ENCODE results near the gene POLR1A.
A peak's percentile ranks its signal among the peaks of the same experiment; 100 is the strongest.

Gene POLR1A

DNA sequence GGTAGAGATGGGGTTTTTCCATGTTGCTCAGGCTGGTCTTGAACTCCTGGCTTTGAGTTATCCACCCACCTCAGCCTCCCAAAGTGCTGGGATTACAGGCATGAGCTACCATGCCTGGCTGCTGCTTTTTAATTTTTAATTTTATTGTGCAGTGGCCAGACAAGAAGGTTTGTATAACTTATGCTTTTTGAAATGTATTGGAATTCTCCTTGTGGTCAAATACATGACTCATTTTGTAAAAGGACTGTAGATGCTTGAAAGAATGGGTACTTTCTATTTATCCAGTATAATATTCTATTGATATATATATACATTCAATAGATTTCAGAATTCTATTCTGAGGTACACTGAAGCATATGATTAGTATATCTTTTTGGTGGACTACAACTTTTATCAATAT is 134.3 kb downstream of the POLR1A start:
- H3K27me3 ChIP-seq (ENCODE audit: control insufficient read depth in 1 of 2, insufficient read depth in 1 of 2, low read length in 2 of 2), result peaks cover 0 to 9% of the 10 kb centered on the region in 2 experiments
- H2BK12ac ChIP-seq (ENCODE audit: low read length in 2 of 2), result no peak overlapping the region
- DNase-seq, result peak; percentile 33
- H2BK5ac ChIP-seq (ENCODE audit: low read depth, low read length, poor library complexity, severe bottlenecking), result no peak overlapping the region
- no peak overlapping the region for H2AK5ac ChIP-seq (ENCODE audit: low read length, severe bottlenecking)
- no peak overlapping the region for H2BK120ac ChIP-seq (ENCODE audit: low read depth, low read length)
- no peak overlapping the region for H3K27ac ChIP-seq (ENCODE audit: low read length, poor library complexity, severe bottlenecking)
- H2BK15ac ChIP-seq (ENCODE audit: low read depth, poor library complexity, severe bottlenecking), result no peak overlapping the region
- H3K18ac ChIP-seq (ENCODE audit: low read depth in 1 of 2, low read length in 2 of 2), result no peak overlapping the region
- H3K36me3 ChIP-seq (ENCODE audit: control insufficient read depth in 1 of 2, insufficient read depth in 2 of 2, low read depth in 1 of 2, low read length in 2 of 2), result no peaks in the 10 kb centered on the region
- H3K23ac ChIP-seq (ENCODE audit: low read length in 2 of 2), result no peak overlapping the region
- H3K4me1 ChIP-seq (ENCODE audit: control insufficient read depth, insufficient read depth, low read depth, low read length), result no peaks in the 10 kb centered on the region
- H4K8ac ChIP-seq (ENCODE audit: low read length), result no peak overlapping the region
- H3K4me3 ChIP-seq (ENCODE audit: insufficient read depth in 1 of 2, low read depth in 1 of 2, low read length in 2 of 2), result no peak overlapping the region
- no peak overlapping the region for H4K91ac ChIP-seq (ENCODE audit: low read length)
- H3K79me1 ChIP-seq (replicated peaks; ENCODE audit: low read length, poor library complexity, severe bottlenecking), result no peaks in the 10 kb centered on the region
- no peak overlapping the region for H3K14ac ChIP-seq (ENCODE audit: low read length in 2 of 2)
- H2AFZ ChIP-seq (ENCODE audit: low read depth, low read length), result no peak overlapping the region
- H3K4ac ChIP-seq (ENCODE audit: low read depth in 1 of 2, low read length in 2 of 2), result no peak overlapping the region
- H3K9ac ChIP-seq (ENCODE audit: low read length), result no peak overlapping the region
- no peaks in the 10 kb centered on the region for H3K9me3 ChIP-seq (ENCODE audit: control insufficient read depth, low read length)
- H3K4me2 ChIP-seq (ENCODE audit: low read length, poor library complexity, severe bottlenecking), result no peak overlapping the region

Small RNA genes lying within 50 kb of the gene (small RNA-seq; reads per million reads assigned to genes)
- gene SNORD94 (ENCODE audit: low read depth), result 53.5 reads per million, percentile 90 among the genes with 10 or more reads in this experiment
